Small intestine (tissue), 7 donors: Measurements from ENCODE around the gene IPO7. TPM values are rescaled to one million over a fixed set of nuclear protein-coding genes. Genes with fewer than 3 reads are reported as not detected.
"Not testable (repeated sequence)": the region's sequence is repeated elsewhere in the genome, so short reads cannot be mapped to it uniquely, and the experiment has no call there.

Experiments
- DNase-seq, 2 donors: peaks; one replicate each; pipeline versions ENCODE4 v3.0.0 to v3.0.0-alpha.2; 2013
- FAIRE-seq: peaks from 2 replicates; lab custom pipeline; 2012; peaks lifted over from hg19 to GRCh38; lab: Jason Lieb, UNC
- H3K27ac ChIP-seq, 3 donors: one replicate each; pipeline ENCODE4 v1.5.1; 2013; ENCODE audit warnings: low read length in 2 of 3, mild to moderate bottlenecking in 2 of 3, control low read depth in 1 of 3, inconsistent platforms in 1 of 3, low read depth in 1 of 3, moderate library complexity in 1 of 3
- H3K27me3 ChIP-seq, 3 donors: one replicate each; pipeline ENCODE4 v1.6.1; 2013; ENCODE audit warnings: low read length in 3 of 3, inconsistent platforms in 1 of 3; ENCODE audit not compliant: control insufficient read depth in 3 of 3, insufficient read depth in 3 of 3
- H3K36me3 ChIP-seq, 3 donors: one replicate each; pipeline ENCODE4 v1.6.1; 2013; ENCODE audit warnings: low read length in 3 of 3, inconsistent platforms in 1 of 3, low read depth in 1 of 3, mild to moderate bottlenecking in 1 of 3, moderate library complexity in 1 of 3; ENCODE audit not compliant: control insufficient read depth in 3 of 3, insufficient read depth in 2 of 3
- H3K4me1 ChIP-seq, 3 donors: one replicate each; pipeline ENCODE4 v1.6.1; 2013; ENCODE audit warnings: low read length in 2 of 3, inconsistent platforms in 1 of 3, low read depth in 1 of 3, mild to moderate bottlenecking in 1 of 3, moderate library complexity in 1 of 3; ENCODE audit not compliant: control insufficient read depth in 3 of 3, insufficient read depth in 2 of 3
- H3K4me3 ChIP-seq, 3 donors: one replicate each; pipeline ENCODE4 v1.5.1; 2013; ENCODE audit warnings: low read length in 3 of 3, control low read depth in 1 of 3, inconsistent platforms in 1 of 3, low read depth in 1 of 3, mild to moderate bottlenecking in 1 of 3, moderate library complexity in 1 of 3
- H3K9me3 ChIP-seq, 2 donors: one replicate each; pipeline ENCODE4 v1.6.1; 2013; ENCODE audit warnings: low read depth in 1 of 2, low read length in 1 of 2; ENCODE audit not compliant: control insufficient read depth in 2 of 2, insufficient read depth in 1 of 2
- WGBS, 3 donors: extraction: QIAGEN DNeasy Blood & Tissue Kit; methylation state at CpG; one replicate each; pipeline ENCODE4 v1.1.7; 2013; 5-methylcytosine and 5-hydroxymethylcytosine counted together
- polyA plus RNA-seq, 4 donors: library from polyadenylated mRNA; stranded (reverse) in 3 of 4; unstranded in 1 of 4; fragments of 200-250 nt in 3 of 4; fragments of 120-200 nt in 1 of 4; gene quantifications; one replicate each; pipeline versions ENCODE4 v1.2.1 to v1.2.3, GENCODE V29; 2013
- donor health status: healthy with polysubstance abuse.
- donor health status: control.
- donor health status: control.
- donor health status: Bipolar disorder and iron deficiency.
- donor health status: healthy.

The IPO7 gene
- polyA plus RNA-seq, 4 donors, result 21.5 to 91.8 (median 33.8) TPM

GRCh38 chr11:9438611-9439010 is 54.2 kb downstream of the IPO7 start:
- no peaks in the 10 kb centered on the region for H3K9me3 ChIP-seq
- H3K4me3 ChIP-seq, result no peak overlapping the region
- no peak overlapping the region for H3K27ac ChIP-seq
- H3K36me3 ChIP-seq, result peaks cover 11 to 49% (median 13%) of the 10 kb centered on the region in 3 donors
- no peak for DNase-seq
- no peaks in the 10 kb centered on the region for H3K27me3 ChIP-seq
- no peaks in the 10 kb centered on the region for H3K4me1 ChIP-seq
- 77 to 90% (median 87%) methylated on average over 4 of the region's 4 CpGs for whole genome bisulfite sequencing, 3 donors
- FAIRE-seq, result no peak

- DNase-seq, result no peak
- H3K4me1 ChIP-seq, result no peaks in the 10 kb centered on the region
- no peak for FAIRE-seq
- H3K36me3 ChIP-seq, result peaks cover 5 to 33% (median 12%) of the 10 kb centered on the region in 3 donors
- peaks cover 0 to 4% of the 10 kb centered on the region in 2 donors for H3K9me3 ChIP-seq
- no peak overlapping the region for H3K4me3 ChIP-seq
- H3K27me3 ChIP-seq, result no peaks in the 10 kb centered on the region
- no peak overlapping the region for H3K27ac ChIP-seq
- 76 to 84% (median 82%) methylated on average over 4 of the region's 4 CpGs for WGBS, 3 donors
These were observed 61.8 kb downstream of the IPO7 start for GRCh38 chr11:9446230-9446629.

- 93 to 98% (median 96%) methylated on average over 9 of the region's 9 CpGs for WGBS, 3 donors
- no peak for FAIRE-seq
- H3K9me3 ChIP-seq, result peaks cover 0 to 19% of the 10 kb centered on the region in 2 donors
These were observed 64.3 kb downstream of the IPO7 start for GRCh38 chr11:9448576-9449352.

GRCh38 chr11:9452023-9452422 is 67.6 kb downstream of the IPO7 start:
- FAIRE-seq, H3K27me3 ChIP-seq, DNase-seq, H3K4me1 ChIP-seq, H3K27ac ChIP-seq, H3K4me3 ChIP-seq, H3K36me3 ChIP-seq: not testable (repeated sequence)
- 83 to 87% (median 86%) methylated on average over 7 of the region's 7 CpGs for WGBS, 3 donors
- H3K9me3 ChIP-seq, result peaks cover 0 to 19% of the 10 kb centered on the region in 2 donors

More at GRCh38 chr11:9448576-9449352, 64.3 kb downstream of the IPO7 start:
- H3K27me3 ChIP-seq, result no peaks in the 10 kb centered on the region
- H3K4me1 ChIP-seq, result no peaks in the 10 kb centered on the region
- H3K36me3 ChIP-seq, result peaks cover 2 to 16% (median 4%) of the 10 kb centered on the region in 3 donors
- no peak for DNase-seq
- no peak overlapping the region for H3K27ac ChIP-seq
- H3K4me3 ChIP-seq, result no peak overlapping the region

GRCh38 chr11:9455722-9456121 is 71.3 kb downstream of the IPO7 start:
- H3K36me3 ChIP-seq, result no peaks in the 10 kb centered on the region
- 93 to 95% (median 94%) methylated on average over 5 of the region's 5 CpGs for WGBS, 3 donors
- no peaks in the 10 kb centered on the region for H3K27me3 ChIP-seq
- H3K27ac ChIP-seq, result no peak overlapping the region
- peaks cover 0 to 19% of the 10 kb centered on the region in 2 donors for H3K9me3 ChIP-seq
- FAIRE-seq, result no peak
- no peak overlapping the region for H3K4me3 ChIP-seq
- no peaks in the 10 kb centered on the region for H3K4me1 ChIP-seq
- no peak for DNase-seq

GRCh38 chr11:9459667-9460321 is 75.3 kb downstream of the IPO7 start:
- peaks cover 0 to 5% of the 10 kb centered on the region in 2 donors for H3K9me3 ChIP-seq
- peaks cover 0 to 3% (median 0%) of the 10 kb centered on the region in 3 donors for H3K4me1 ChIP-seq
- H3K27me3 ChIP-seq, result no peaks in the 10 kb centered on the region
- peak overlapping the region; percentile 79 to 100 (median 89) for H3K27ac ChIP-seq
- DNase-seq (peak; percentile 32 to 78), FAIRE-seq (no peak)
- H3K36me3 ChIP-seq, result peaks cover 0 to 2% (median 0%) of the 10 kb centered on the region in 3 donors
- WGBS, 3 donors, result 0 to 2% (median 1%) methylated on average over 23 of the region's 23 CpGs
- H3K4me3 ChIP-seq, result peak overlapping the region; percentile 58 to 96 (median 63)

- 0% methylated on average over 45 of the region's 45 CpGs for WGBS, 3 donors
- no peak for FAIRE-seq
These were observed 76.0 kb downstream of the IPO7 start, which contains the start of gene ZNF143 for GRCh38 chr11:9460322-9461062. Gene ZNF143 (plus strand): TSS chr11:9461012. CDS start chr11:9471309, 10,297 bp downstream.

More at GRCh38 chr11:9460322-9461062, 76.0 kb downstream of the IPO7 start, which contains the start of gene ZNF143:
- peak within 1 kb of the TSS; percentile 97 to 100 (median 99) for H3K27ac ChIP-seq
- H3K4me3 ChIP-seq, result peak within 1 kb of the TSS; percentile 77 to 96 (median 81)
- no peaks in the 10 kb centered on the region for H3K27me3 ChIP-seq
- peaks cover 0 to 3% (median 0%) of the 10 kb centered on the region in 3 donors for H3K4me1 ChIP-seq
- DNase-seq, result peak; percentile 100
- H3K36me3 ChIP-seq, result peaks cover 0 to 2% (median 0%) of the 10 kb centered on the region in 3 donors
- peaks cover 0 to 5% of the 10 kb centered on the region in 2 donors for H3K9me3 ChIP-seq
